Right lobe of liver (tissue), 6 donors: ENCODE measurements around the gene AMDHD1. TPM values are rescaled to one million over a fixed set of nuclear protein-coding genes. Genes with fewer than 3 reads are reported as not detected.
A peak's percentile ranks its signal among the peaks of the same experiment; 100 is the strongest.

Source experiments
- ATAC-seq, 4 donors: fragments of 200-7000 bp; cut with Tn5 transposase; one replicate each; pipeline ENCODE4 v1.9.1; 2020; ENCODE audit warnings: mild to moderate bottlenecking in 4 of 4, moderate library complexity in 4 of 4
- DNase-seq, 3 donors: peaks; one replicate each; pipeline ENCODE4 v3.0.0-alpha.2; 2020
- H3K27ac ChIP-seq, 3 donors: fragments of 200-600 bp; one replicate each; pipeline ENCODE4 v1.8.0; 2022
- H3K27me3 ChIP-seq, 2 donors: fragments of 200-600 bp; one replicate each; pipeline ENCODE4 v1.8.0; 2022
- H3K36me3 ChIP-seq, 4 donors: fragments of 200-600 bp; sonication (generic) in 1 of 4; one replicate each; pipeline versions ENCODE4 v1.5.1 to v1.8.0; 2017 to 2022; ENCODE audit warnings: control low read depth in 1 of 4
- H3K4me1 ChIP-seq, 4 donors: fragments of 200-600 bp; sonication (generic) in 1 of 4; one replicate each; pipeline versions ENCODE4 v1.5.1 to v1.8.0; 2017 to 2022; ENCODE audit warnings: control low read depth in 1 of 4
- H3K4me3 ChIP-seq, 3 donors: fragments of 200-600 bp; one replicate each; pipeline ENCODE4 v1.8.0; 2022
- H3K9me3 ChIP-seq, 4 donors: fragments of 200-600 bp; sonication (generic) in 1 of 4; one replicate each; pipeline versions ENCODE4 v1.5.1 to v1.8.0; 2017 to 2022; ENCODE audit warnings: control low read depth in 1 of 4
- CTCF ChIP-seq, 4 donors: fragments of 200-600 bp in 3 of 4; fragments of 450-650 bp in 1 of 4; IDR thresholded peaks; one replicate each; pipeline versions ENCODE4 v1.5.1 to v1.8.0; 2016 to 2022; ENCODE audit warnings: antibody characterized with exemption in 4 of 4, mild to moderate bottlenecking in 2 of 4
- POLR2A ChIP-seq: fragments of 450-650 bp; IDR thresholded peaks from one replicate; pipeline ENCODE4 v1.6.1; 2017; ENCODE audit warnings: antibody characterized with exemption, mild to moderate bottlenecking
- WGBS: methylation state at CpG from one replicate; pipeline ENCODE4 v1.1.6; 2018; ENCODE audit warnings: low coverage, low lambda C conversion rate; ENCODE audit not compliant: insufficient coverage; ENCODE audit errors: missing lambda C conversion rate; 5-methylcytosine and 5-hydroxymethylcytosine counted together
- intact Hi-C, 2 donors: fragments of 100-400 bp; cut with DNase I; formaldehyde crosslinking; loops; one replicate each; pipeline versions ENCODE4 v1.11.2 to v1.14.1; 2022
- total RNA-seq, 6 experiments: library from RNA; depleted of rRNA in 2 of 6; stranded (reverse); fragments of >200 nt in 2 of 6; fragmentation: NEBNext Ultra II Directional in 3 of 6; extraction: Animal tissue kit (Norgen Biotek cat#: 25700) in 3 of 6; gene quantifications; one replicate each; pipeline versions ENCODE4 v1.1.0 to v1.2.4, GENCODE V29; 2016 to 2023
- donor health status: DM: no; HTN: yes; CAD: no.
- donor health status: DM: no; HTN: no; CAD: no.
- donor health status: DM: no; HTN: no; CAD: no.
- donor health status: DM: no; HTN: yes; CAD: no.
- donor health status: DM: no; HTN: yes; CAD: no.

Gene AMDHD1
- total RNA-seq, 6 experiments from 2014 or later, result 41.4 to 97.8 (median 69.1) TPM

GRCh38 chr12:95949477-95950206, 6.5 kb downstream of the AMDHD1 start:
- no peak for DNase-seq

GRCh38 chr12:95951515-95951914, 8.4 kb downstream of the AMDHD1 start:
- TF ChIP-seq POLR2A (no peak), CTCF (IDR thresholded peaks at IDR 0.05) (no peak)
- H3K36me3 ChIP-seq, result peaks cover 0 to 16% (median under 1%) of the 10 kb centered on the region in 4 donors
- no peaks in the 10 kb centered on the region for H3K4me1 ChIP-seq
- peak in 1 of 4 donors; percentile 26 for ATAC-seq
- intact Hi-C loops, result no loop called here
- H3K9me3 ChIP-seq, result no peaks in the 10 kb centered on the region
- DNase-seq, result no peak
- no peaks in the 10 kb centered on the region for H3K27me3 ChIP-seq
- no peak overlapping the region for H3K4me3 ChIP-seq
- H3K27ac ChIP-seq, result no peak overlapping the region

More at GRCh38 chr12:95949477-95950206, 6.5 kb downstream of the AMDHD1 start:
- H3K4me3 ChIP-seq, result no peak overlapping the region
- WGBS, result 70% methylated on average over 4 of the region's 4 CpGs
- no peaks in the 10 kb centered on the region for H3K27me3 ChIP-seq
- TF ChIP-seq CTCF (IDR thresholded peaks at IDR 0.05) (no peak), POLR2A (no peak)
- ATAC-seq, result no peak
- peaks cover 0 to 8% (median under 1%) of the 10 kb centered on the region in 4 donors for H3K36me3 ChIP-seq
- H3K9me3 ChIP-seq, result no peaks in the 10 kb centered on the region
- H3K4me1 ChIP-seq, result peaks cover 0 to 8% (median 0%) of the 10 kb centered on the region in 4 donors
- no peak overlapping the region for H3K27ac ChIP-seq
- intact Hi-C loops, result no loop called here

- ATAC-seq (no peak), DNase-seq (no peak)
- WGBS, result 69% methylated on average over 1 of the region's 1 CpG
- no peak overlapping the region for H3K4me3 ChIP-seq
- intact Hi-C loops, result no loop called here
- H3K36me3 ChIP-seq, result peaks cover 0 to 21% (median 2%) of the 10 kb centered on the region in 4 donors
- no peaks in the 10 kb centered on the region for H3K9me3 ChIP-seq
- no peaks in the 10 kb centered on the region for H3K27me3 ChIP-seq
- no peak overlapping the region for H3K27ac ChIP-seq
- no peaks in the 10 kb centered on the region for H3K4me1 ChIP-seq
- no peak for TF ChIP-seq CTCF (IDR thresholded peaks at IDR 0.05)
- no peak for TF ChIP-seq POLR2A
Observed at GRCh38 chr12:95953000-95953399, 9.9 kb downstream of the AMDHD1 start.

GRCh38 chr12:95955549-95956159, 12.5 kb downstream of the AMDHD1 start:
- WGBS, result 98% methylated on average over 4 of the region's 7 CpGs
- DNase-seq (no peak), ATAC-seq (no peak)
- no peak for TF ChIP-seq CTCF (IDR thresholded peaks at IDR 0.05)
- no peak for TF ChIP-seq POLR2A
- H3K9me3 ChIP-seq, result no peaks in the 10 kb centered on the region
- intact Hi-C loops, result no loop called here
- H3K27me3 ChIP-seq, result no peaks in the 10 kb centered on the region
- peaks cover 0 to 27% (median 2%) of the 10 kb centered on the region in 4 donors for H3K36me3 ChIP-seq
- H3K4me1 ChIP-seq, result no peaks in the 10 kb centered on the region
- H3K27ac ChIP-seq, result no peak overlapping the region
- H3K4me3 ChIP-seq, result no peak overlapping the region
